GM12865 (cell line): ENCODE results near the gene ODC1.

ENCODE experiments used
- DNase-seq: peaks from one replicate; pipeline ENCODE4 v3.0.0; 2010; ENCODE audit warnings: low read depth
- H3K4me3 ChIP-seq: 2 replicates; pipeline ENCODE4 v1.5.1; 2011; ENCODE audit warnings: mild to moderate bottlenecking, low read depth, low read length, control low read depth
- TF ChIP-seq, protein P1 (sequence below): IDR thresholded peaks from 2 replicates; pipeline ENCODE4 v1.5.1; 2011; ENCODE audit warnings: low read length, control low read depth, low read depth, inconsistent platforms; ENCODE audit not compliant: insufficient read depth; ENCODE audit errors: missing control alignments

Gene ODC1

DNA sequence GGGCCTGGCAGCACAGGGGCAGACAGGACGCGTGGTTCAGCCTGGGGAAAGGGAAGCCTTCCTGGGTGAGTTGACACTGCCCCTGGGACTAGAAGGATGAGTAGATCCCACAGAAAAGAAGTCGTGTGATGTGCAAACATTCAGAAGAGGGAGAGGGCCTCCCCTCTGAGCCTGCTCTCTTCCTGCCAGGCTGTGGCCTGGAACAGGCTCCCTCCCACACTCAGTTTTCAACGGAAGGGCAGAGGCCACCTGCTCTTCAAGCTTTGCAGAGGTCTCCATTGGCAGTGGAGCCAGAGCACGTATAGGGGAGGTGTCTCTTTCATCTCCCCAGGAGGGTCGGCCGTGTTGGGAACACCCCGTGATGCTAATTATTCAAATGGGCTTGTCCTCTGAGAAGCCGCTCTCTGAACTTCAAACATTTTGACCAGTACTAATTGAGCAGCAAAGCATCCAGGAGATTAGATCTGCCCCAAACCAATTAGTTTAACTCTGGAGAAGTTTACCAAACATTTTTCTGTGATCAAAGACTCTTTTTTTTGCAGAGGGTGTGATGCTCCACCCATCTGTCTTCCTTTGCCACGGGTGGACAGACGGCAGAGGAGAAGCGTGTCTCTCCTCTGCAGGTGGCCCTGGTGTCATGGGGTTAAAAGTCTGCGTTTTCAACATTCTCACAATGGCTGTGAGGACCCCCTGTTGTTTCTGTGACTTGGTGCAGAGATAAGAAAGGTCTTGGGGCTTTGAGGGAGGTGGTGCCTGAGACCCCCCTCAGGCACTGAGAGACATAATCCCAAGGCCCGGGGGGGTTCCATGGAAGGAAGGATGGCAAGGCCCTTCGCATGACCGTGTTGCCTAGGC, 29.5 kb upstream of the ODC1 start:
- no peak overlapping the region for H3K4me3 ChIP-seq
- DNase-seq, result no peak
- TF ChIP-seq, protein P1, sequence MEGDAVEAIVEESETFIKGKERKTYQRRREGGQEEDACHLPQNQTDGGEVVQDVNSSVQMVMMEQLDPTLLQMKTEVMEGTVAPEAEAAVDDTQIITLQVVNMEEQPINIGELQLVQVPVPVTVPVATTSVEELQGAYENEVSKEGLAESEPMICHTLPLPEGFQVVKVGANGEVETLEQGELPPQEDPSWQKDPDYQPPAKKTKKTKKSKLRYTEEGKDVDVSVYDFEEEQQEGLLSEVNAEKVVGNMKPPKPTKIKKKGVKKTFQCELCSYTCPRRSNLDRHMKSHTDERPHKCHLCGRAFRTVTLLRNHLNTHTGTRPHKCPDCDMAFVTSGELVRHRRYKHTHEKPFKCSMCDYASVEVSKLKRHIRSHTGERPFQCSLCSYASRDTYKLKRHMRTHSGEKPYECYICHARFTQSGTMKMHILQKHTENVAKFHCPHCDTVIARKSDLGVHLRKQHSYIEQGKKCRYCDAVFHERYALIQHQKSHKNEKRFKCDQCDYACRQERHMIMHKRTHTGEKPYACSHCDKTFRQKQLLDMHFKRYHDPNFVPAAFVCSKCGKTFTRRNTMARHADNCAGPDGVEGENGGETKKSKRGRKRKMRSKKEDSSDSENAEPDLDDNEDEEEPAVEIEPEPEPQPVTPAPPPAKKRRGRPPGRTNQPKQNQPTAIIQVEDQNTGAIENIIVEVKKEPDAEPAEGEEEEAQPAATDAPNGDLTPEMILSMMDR, result no peak

DNA sequence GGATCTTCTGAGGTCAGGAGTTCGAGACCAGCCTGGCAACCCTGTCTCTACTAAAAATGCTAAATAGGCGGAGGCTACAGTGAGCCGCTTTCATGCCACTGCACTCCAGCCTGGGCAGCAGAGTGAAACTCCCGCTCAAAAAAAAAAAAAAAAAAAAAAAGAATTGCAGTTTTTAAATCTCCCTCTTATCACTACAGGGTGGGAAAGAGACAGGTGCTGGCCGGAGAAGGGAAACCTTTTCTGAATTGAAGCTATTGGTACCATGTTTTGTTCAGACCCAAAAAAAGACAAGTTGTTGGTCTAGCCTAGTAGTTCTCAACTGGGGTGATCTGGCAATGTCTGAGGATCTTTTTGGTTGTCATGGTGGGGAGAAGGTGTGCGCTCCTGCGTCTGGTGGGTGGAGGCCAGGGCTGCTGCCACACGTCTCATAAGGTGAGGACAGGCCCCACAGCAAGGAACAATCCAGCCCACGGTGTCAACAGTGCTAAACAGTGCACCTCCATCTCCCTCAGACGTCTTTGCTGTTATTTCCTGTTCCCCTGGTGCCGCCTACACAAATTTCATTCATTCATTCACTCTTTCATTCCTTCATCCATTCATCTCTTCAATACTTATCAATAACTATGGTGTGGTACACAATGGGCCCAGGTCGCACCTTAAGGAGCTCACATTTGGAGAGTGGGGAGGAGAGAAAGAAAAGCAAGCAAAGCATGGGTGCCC, 28.8 kb upstream of the ODC1 start:
- no peak overlapping the region for H3K4me3 ChIP-seq
- TF ChIP-seq, protein P1, result no peak
- no peak for DNase-seq

DNA sequence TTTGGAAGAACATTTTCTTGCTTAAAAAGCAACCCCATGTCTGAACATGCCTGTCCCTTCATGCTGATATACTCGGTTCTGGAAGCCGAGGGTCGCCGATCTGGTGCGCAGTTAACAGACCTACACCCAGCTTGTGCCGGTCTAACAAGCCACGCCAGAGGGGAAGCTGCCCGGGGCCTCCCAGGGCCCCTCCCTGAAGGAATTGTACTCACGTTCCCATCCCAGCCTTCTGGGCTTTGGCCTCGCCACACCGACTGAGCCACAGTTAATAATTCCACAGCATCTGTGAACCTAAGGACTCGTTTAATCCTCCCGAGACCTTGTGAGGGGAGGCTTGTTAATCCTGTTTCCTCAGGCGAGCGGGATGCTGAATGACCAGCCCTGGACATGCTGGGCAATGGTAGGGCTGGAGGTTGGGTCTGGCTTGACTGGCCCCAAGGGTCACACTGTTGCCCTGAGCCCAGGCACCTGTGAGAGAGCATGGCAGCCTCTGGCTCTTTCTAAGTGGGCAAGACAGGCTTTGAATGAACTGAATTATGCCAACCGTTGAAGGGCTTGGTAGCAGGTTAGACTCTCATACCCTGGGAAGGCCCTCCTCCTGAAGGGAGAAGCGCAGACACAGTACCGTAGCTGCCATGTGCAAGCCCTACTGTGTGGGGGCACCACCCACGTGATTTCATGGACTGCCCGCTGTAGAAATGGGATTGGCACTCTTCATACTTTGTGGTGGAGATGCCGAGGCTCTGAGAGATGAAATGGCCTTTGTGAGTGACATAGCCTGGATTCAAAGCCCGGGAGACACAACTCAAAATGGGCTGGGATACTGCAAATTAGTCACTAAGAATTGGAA, 27.9 kb upstream of the ODC1 start:
- no peak for DNase-seq
- TF ChIP-seq, protein P1, result no peak
- H3K4me3 ChIP-seq, result no peak overlapping the region

DNA sequence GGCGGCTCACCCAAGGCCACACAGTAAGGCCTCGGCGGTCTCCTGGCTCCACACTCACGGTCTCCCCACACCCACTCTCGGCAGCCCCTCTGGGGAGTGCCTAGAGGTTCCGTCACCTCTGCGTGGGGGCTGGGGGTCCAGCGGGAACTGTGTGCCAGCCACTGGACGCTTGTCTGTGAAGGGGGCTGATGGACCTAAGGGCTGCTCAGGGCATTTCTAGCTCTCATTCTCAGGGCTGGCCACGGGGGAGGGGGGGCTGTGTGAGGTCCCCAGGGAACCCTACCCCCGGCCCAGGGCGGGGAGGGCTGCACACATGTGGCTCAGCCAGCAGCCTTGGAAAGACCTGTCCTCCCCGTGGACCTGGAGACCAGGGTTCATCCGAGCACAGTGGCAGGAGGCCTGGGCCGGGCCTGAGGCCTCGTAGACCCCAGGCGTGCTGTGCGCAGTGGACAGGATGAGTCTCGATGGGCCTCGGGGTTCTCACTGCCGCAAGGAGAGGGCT, 27.1 kb upstream of the ODC1 start:
- H3K4me3 ChIP-seq, result no peak overlapping the region
- no peak for DNase-seq
- TF ChIP-seq, protein P1, result no peak

DNA sequence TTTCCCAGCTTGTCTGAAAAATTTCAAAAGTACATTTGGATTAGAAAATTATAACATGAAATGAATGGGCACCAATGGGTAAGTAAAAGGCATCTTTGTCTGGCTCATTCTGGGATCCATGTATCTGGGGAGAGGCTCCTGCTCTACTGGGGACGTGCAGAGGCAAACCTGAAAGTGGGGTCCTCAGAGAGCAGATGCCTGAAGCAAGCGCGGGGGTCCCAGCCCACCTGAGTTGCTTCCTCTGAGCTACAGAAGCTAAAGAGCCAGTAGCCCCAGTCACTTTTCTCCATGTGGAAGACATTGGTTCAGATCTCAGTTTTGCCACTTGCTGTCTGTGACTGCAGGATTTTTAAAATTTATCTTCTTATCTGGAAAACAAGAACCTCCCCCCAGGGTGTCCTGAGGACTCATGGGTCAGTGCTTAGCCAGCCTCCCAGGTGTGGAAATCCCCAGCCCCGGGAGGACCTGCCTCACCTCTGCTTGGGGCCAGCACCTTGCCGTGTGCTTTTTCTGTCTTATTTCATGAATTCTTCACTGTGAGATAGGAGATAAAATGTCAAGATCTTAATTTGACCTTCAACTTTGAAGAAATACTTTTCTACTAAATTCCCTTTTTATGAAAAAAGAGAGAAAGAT, 25.1 kb upstream of the ODC1 start:
- DNase-seq, result no peak
- no peak overlapping the region for H3K4me3 ChIP-seq
- TF ChIP-seq, protein P1, result no peak

DNA sequence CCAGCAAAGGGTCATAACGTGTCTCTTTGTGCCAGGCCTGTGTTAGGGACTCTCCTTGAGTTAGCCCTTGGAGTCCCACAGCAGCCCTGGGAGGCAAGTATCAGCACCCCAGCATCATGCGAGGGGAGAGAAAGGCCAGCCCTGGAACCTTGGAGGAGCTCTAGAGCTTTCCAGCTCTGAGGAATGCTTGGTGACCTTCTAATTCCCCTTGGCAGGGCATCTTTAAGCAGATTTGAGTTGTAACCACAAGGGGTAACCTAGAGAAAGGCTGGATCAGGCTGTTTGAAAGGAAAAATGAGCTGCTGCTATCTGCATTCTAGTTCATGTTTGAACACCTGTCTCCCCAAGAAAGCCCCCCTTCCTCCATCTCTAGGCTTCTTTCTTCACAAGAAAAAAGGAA, 23.8 kb upstream of the ODC1 start:
- no peak overlapping the region for H3K4me3 ChIP-seq
- DNase-seq, result no peak
- TF ChIP-seq, protein P1, result no peak
